ENCODE measurements around the gene NEURL1.
"Not testable (repeated sequence)": the region's sequence is repeated elsewhere in the genome, so short reads cannot be mapped to it uniquely, and the experiment has no call there.

NEURL1 gene

GRCh38 chr10:103465411-103466179 lies 27.9 kb upstream of the NEURL1 start:
- DNase-seq, result no peak

GRCh38 chr10:103466734-103467133 lies 26.8 kb upstream of the NEURL1 start:
- no peak for DNase-seq

DNA sequence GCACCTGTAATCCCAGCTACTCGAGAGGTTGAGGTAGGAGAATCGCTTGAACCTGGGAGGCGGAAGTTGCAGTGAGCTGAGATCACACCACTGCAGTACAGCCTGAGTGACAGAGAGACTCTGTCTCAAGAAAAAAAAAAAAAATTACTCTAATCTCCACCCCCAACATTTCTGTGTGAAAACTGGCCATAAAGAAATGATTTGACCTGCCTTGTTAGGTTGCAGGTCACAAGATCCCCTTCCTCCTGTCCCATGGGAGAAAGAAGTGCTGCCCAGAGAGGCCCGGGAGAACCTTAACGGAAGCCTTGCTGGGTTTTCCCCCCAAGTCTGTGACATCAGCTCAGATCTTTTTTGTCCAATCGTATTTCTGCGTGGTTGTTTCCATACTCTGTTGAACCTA lies 26.1 kb upstream of the NEURL1 start:
- no peak for DNase-seq

DNA sequence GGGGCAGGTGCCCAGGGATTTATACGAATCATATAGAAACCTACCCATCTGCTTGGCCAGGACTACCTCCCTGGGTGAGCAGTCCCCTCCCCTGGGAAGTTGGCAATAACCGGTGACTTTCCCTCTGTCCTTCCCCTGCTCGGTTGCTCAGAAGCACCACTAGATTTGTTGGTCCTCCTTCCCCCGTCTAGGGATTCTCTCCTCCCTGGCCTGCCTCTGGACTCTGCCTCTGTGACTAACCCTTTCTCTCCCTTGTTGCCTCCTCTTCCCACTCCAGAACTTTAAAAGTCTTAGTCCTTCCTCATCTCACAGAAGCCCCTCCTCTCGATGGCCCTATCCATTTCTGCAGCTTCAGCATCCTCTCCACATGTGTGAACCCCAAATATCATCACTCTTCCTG lies 24.3 kb upstream of the NEURL1 start:
- DNase-seq, result no peak

DNA sequence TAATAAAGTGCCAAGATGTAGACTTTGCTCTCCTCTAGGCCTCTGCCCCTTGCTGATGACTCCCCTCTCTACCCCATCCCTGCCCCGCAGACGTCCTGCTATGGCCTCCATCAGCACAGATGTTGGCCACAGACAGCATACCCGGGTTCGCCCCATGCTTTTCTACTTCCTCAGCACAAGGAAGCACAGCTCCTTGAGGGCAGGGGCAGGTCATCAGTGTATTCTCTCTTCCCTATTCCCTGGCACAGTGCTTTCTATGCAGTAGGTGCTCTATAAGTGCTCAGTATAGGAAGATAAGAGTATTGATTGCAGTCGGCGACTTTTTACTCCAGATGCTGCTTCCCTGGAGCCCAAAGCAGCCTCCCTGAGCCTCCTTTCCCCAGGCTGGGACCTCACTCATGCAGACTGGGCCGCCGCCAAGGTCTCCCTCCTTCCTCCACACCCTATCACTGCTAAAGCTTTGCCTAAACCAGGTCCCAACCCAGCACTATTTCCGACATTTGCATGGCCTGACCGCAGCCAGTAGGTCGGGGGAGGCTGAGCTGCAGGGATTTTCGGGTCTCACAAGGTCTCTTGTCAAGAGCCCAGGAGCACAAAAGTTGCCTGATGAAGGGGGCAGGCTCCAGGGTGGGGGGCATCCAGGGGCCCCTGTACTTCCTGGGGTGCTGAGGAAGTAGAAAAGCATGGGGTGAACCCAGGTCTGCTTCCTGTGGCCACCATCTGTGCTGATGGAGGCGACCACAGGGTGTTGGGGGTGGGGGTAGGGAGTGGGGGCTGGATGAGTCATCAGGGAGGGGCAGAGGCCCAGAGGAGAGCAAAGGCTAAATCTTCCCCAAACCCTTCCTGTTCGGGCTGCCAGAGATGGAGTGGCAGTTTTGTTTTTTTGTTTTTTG lies 22.5 kb upstream of the NEURL1 start:
- DNase-seq, result no peak

DNA sequence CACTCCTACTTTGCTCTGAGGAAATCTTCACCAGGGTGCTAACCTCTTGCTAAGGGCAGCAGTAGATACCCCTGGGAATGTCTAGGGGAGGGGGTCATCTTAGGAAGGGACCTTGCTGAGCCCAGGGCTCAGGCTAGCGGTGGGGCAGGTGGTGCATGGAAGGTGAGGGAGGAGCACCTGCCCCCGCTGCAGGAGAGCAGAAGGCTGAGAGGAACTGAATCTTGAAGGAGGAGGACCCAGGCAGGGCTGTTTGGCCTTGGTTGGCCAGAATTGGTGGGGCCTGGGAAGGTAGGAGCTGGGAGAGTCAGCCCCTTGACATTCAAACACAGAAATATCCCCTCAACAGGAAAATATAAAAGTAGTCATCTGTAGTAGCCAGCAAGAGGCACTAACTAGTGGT lies 21.5 kb upstream of the NEURL1 start:
- no peak for DNase-seq

DNA sequence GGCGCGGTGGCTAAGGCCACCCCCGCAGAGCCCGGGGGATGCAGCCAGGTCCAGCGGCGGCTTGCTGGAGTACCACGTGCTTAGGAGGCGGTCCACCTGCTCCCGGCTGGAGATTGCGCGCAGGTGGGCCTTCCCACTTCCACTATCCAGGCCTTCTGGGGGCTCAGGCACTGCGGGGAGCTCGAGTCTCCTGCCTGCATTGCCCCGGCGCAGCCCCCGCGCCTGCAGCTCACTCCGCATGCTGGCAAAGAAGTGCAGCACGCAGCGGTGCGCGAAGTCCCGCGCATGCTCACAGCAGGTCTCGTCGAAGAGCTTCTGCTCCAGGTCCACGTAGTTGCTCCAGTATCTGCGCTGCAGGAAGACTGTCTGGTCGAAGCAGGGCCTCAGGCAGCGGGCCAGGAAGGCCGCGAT lies 20.2 kb upstream of the NEURL1 start:
- DNase-seq, result no peak

- no peak for DNase-seq
Observed at GRCh38 chr10:103474077-103474476, 19.4 kb upstream of the NEURL1 start.

DNA sequence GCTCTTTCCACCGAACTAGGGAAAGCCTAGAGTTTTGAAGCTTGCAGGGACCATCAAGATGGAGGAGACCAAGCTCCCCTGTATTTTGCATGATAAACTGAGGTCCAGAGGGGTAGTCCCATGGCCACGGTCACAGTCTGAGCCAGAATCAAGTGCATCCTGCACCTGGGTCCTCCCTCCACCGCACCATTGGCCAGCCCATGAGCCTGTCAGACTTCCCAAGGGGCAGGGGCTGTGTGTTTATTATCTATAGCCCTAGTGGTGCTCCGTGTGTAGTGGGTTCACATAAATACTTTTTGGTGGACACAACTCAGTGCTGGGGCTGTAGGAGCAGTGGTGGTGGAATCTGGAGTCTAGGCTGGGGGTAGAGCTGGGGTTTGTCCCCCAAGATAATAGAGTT lies 18.1 kb upstream of the NEURL1 start:
- no peak for DNase-seq

DNA sequence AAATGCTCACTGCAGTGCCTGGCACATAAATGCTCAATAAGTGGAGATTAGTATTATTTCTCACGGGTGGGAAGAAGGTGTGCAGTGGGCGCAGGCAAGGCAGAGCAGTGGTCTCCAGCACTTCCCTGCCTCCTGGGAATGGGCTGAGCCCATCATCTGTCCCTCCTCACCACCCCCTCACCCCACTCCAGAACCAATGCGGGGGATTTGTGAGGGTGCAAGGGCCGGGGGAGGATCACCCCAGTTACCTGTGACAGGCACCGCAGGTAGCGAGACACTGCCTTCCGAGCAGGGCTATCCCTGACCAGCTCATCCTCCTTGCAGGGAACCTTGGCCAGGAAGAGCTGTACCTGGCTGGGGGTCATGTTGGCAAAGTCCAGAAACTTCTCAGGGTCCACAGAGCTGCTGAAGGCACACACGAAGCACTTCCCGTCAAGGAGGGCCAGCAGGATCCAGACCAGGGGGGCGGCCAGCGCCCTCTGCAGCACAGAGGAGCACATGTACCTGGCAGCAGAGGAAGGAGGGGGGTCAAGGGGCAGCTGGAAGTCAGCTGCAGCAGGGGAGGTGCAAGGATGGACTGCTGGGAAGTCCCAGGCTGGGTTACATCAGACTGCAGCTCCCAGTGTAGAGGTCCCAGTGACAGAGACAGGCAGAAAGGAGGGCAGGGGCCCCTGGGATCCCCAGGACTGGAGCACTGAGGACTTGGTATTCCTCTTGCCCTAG lies 17.3 kb upstream of the NEURL1 start:
- DNase-seq, result no peak

- DNase-seq, result no peak
Observed at GRCh38 chr10:103478671-103479070, 14.8 kb upstream of the NEURL1 start.

DNA sequence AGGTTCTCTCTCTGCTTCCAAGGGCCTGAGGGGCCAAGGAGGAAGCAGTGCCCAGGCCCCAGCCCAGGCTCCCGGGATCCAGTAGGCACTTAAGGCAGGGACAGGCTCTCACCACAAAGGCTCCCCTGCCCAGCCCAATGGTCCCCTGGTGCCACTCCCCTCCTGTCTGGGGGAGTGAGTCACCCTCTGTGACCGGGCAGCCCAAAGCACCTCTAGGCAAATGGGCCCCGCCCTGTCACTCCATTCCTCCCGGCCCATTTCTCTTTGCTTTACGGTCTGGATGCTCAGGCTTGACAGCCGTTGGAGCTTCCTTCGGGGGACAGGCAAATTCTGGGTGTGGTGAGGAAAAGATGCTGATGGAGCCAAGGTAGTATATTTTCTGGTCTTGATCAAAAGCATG lies 14.4 kb upstream of the NEURL1 start, which contains the start of gene CALHM3:
Gene CALHM3, minus strand, starts transcription at position 106 of the 400 bp plus-strand sequence. CDS start 208 bp downstream, outside the sequence.
- no peak for DNase-seq

DNA sequence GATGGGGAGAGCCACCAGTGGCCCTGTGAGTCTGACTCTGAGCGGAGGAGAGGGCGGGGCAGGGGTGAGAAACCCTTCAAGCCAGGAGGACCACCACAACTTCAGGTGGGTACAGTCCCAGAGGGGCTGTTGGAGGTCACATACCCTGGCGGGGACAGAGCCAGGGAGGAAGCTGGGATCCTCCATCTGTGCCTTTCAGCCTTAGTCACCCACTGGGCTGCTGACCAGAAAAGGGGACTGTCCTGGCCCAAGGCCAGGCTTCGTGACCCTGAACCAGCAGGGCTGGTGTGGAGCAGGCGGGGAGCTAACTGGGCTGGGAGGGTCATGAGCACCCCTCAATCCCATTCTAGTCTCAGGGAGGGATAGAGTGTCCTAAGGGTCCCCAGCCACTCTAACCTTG lies 13.0 kb upstream of the NEURL1 start:
- DNase-seq, result no peak

DNA sequence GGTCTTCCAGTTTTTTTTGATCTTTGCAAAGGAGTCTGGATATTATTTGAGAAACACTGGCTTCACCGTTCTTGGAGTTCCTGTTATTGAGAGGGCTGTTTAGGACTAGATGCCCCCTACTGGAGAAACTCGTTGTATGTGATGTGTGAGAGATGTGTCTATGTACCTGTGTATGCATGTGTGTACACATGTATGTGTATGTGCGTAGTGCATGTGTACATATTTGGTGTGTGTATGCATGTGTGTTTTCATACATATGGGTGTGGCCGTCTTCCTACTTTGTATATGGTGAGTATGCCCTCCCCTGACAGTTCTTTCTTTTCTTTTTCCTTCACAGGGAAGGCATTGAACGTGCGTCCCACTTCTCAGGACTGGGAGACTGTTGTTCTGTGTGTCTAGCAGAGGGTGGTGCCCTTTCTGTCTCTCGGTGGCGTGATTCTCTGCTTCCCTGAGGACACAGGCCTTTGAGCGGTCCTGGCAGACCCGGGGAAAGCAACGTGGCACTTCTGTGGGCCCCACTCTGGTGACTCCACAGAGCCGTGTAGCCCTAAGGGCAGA lies 11.5 kb upstream of the NEURL1 start:
- DNase-seq, result peak; percentile 34

GRCh38 chr10:103486635-103487409 lies 6.7 kb upstream of the NEURL1 start:
- not testable (repeated sequence) for DNase-seq

DNA sequence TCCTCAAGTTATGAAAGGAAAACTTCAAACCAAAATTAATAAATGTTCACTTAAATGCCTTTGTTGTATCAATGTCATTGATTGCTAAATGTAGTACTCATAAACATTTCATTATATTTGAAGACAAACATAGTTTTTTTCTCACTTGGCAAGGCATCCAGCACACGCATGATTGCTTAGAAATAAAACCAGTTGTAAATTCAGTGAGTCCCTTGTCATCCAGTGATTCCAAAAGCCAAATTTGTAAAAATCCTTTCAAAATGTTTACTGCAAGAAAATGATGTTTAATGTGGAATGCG lies 6.1 kb upstream of the NEURL1 start:
- DNase-seq, result no peak

DNA sequence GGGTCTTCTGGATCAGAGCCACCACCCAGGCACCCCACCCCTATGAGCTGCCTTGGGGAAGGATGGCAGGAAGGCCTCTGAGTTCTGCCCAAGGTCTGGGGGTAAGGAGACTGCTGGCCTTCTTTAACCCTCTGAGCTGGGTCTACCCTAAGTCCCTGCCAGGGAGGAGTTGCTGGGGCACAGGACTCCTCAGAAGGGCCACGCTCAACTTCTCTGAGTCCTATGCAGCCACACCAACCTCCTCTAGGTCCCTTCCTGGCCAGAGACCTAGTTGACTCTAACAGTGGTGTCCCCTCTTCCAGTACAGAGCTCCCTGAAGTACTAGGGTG lies 2.6 kb upstream of the NEURL1 start:
- no peak for DNase-seq

DNA sequence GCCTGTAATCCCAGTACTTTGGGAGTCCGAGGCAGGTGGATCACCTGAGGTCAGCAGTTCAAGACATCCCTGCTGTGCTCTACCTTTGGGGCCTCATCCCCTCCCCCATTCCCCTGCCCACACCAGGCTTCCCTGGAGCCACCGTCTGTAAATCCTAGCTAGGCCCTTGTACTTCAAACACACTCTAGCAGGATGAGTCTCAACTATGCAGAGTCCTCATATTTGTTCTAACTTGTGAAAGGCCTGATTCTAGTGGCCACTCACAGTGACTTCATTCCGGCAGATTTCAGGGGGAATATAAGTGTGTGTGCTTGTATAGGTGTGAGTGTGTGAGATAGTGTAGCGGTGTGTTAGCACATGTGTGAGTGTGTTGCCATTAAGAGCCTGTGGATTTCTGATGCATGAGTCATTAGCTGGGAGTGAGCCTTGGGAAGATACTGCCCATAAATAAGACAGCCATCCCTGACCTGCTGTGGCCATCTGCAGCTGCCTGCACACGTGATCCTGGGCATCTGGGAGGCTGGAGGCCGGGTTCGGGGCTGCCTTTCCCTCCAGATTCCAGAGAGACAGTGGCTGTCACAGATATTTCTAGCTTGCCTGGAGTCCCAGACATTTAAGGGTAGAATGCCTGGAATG lies 1.7 kb upstream of the NEURL1 start:
- no peak for DNase-seq

GRCh38 chr10:103492655-103493261 lies 747 bp upstream of the NEURL1 start:
- no peak for DNase-seq

- DNase-seq, result no peak
Observed at GRCh38 chr10:103493916-103494877, 692 bp downstream of the NEURL1 start.
